ENCODE data around the gene KLK5. TPM values are rescaled to one million over a fixed set of nuclear protein-coding genes. Genes with fewer than 3 reads are reported as not detected.
"Not testable (repeated sequence)": the region's sequence is repeated elsewhere in the genome, so short reads cannot be mapped to it uniquely, and the experiment has no call there.

Gene KLK5
- polyA plus RNA-seq, 1 donor: 1.2 TPM

GRCh38 chr19:50921426-50922316 is 31.2 kb downstream of the KLK5 start:
- no peak for DNase-seq

GRCh38 chr19:50916069-50916468 is 36.8 kb downstream of the KLK5 start:
- no peak for DNase-seq

- DNase-seq: no peak
These were observed 39.8 kb downstream of the KLK5 start for GRCh38 chr19:50912727-50913716.

GRCh38 chr19:50912102-50912599 is 40.7 kb downstream of the KLK5 start:
- no peak for DNase-seq

- no peak for DNase-seq
These were observed 41.4 kb downstream of the KLK5 start, which contains the start of gene KLK4 for GRCh38 chr19:50911206-50912101. Gene KLK4 (minus strand): TSS chr19:50911395. CDS start chr19:50910738, 657 bp downstream.

- no peak for DNase-seq
These were observed 42.1 kb downstream of the KLK5 start for GRCh38 chr19:50910722-50911121.

GRCh38 chr19:50909240-50910070 is 43.4 kb downstream of the KLK5 start:
- DNase-seq: peak; percentile 49

DNA sequence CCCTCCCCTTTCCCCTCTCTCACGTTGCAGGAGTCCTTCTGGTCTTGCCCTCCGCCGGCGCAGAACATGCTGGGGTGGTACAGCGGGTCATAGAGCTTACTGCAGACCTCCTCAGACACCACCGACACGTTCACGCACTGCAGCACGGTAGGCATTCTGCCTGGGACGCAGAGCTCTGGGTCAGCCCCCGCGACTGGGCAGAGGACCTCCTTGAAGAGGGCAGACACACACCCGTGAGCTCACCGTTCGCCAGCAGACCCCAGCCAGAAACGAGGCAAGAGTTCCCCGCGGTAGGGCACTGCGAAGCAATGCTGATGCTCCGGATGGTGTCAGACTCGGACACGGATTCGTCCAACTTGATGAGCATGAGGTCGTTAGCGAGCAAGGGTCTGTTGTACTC is 44.5 kb downstream of the KLK5 start:
- DNase-seq: no peak

- no peak for DNase-seq
These were observed 46.6 kb downstream of the KLK5 start for GRCh38 chr19:50906217-50906616.

DNA sequence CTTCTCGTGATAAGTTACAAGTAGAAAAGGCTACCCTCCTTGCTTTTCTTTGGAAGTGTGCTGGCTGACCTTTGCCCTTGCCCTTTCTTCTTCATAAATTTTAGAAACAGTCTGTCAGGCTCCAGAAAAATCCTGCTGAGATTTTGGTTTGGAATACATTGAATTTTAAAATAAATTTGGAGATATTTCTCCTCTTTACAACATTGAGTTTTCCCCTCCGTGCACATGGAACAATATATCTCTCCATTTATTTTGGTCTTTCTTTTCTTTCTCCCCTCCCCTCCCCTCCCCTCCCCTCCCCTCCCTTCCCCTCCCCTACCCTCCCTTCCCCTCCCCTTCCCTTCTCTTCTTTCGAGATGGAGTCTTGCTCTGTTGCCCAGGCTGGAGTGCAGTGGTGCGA is 50.2 kb downstream of the KLK5 start:
- DNase-seq: no peak

- no peak for DNase-seq
These were observed 53.3 kb downstream of the KLK5 start for GRCh38 chr19:50899569-50899968.

- DNase-seq: no peak
These were observed 54.8 kb downstream of the KLK5 start for GRCh38 chr19:50898018-50898417.

DNA sequence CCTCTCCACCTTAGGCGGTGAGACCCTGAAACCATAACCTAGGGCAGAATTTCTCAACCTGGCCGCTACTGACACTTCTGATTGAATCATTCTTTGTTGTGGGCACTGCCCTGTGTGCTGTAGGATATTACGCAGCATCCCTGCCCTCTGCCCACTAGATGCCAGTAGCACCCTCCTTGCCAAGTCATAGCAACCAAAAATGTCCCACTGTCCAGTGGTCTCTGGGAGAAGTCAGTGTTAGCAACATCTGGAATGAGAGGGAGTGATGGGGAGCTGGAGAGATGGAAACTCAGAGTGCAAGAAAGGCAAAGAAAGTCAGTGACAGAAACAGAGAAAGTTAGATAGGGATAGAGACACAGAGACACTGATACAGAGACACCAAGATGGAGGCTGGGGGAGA is 55.2 kb downstream of the KLK5 start:
- no peak for DNase-seq

GRCh38 chr19:50897191-50897607 is 55.6 kb downstream of the KLK5 start:
- no peak for DNase-seq

GRCh38 chr19:50896591-50897190 is 56.1 kb downstream of the KLK5 start:
- DNase-seq: peak; percentile 55

GRCh38 chr19:50896089-50896590 is 56.7 kb downstream of the KLK5 start:
- not testable (repeated sequence) for DNase-seq

DNA sequence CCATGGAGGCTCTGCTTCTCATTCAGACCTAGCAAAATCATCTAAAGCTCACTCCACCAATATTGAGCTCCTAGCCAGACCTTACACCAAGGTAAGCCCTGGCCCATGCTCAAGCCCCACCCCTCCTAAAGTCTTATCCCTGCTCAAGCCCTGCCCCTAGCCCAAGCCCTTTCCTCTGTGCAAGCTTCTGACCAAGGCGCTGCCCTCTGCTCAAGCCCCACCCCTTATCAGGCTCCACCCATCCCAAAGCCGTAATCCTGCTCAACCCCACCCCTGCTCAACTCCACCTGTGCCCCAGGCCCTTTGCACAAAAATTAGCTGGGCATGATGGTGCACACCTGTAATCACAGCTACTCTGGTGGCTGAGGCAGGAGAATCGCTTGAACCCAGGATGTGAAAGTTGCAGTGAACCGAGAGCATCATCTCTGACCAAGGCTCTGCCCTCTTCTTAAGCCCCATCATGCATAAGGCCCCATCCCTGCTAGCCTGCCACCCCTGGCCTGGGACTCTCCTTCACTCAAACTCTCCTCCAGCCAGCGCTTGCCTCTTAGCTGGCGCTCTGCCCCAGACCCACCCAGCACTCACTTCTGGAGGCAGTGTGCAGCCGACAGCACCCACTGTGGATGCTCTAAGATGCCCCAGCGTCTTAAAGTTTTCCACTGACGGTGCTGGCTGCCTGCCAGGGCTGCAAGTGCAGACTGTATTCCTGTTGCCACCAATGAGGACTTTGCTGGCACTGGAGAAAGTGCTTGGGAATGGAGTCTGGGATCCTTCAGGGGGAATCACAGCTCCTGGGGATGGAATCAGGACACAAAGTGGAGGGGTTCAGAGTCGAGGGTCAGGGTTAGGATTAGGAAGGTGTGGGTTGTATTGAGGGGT is 58.1 kb downstream of the KLK5 start:
- DNase-seq: no peak
